Suprapubic skin (tissue), 4 donors: ENCODE results near the gene EXOSC2.

ENCODE experiments used
- CTCF ChIP-seq, 2 donors: fragments of 200-600 bp in 1 of 2; fragments of 450-650 bp in 1 of 2; sonication (generic) in 1 of 2; IDR thresholded peaks; one replicate each; pipeline ENCODE4 v1.5.1; 2016 to 2019; ENCODE audit warnings: antibody characterized with exemption in 2 of 2, mild to moderate bottlenecking in 1 of 2, moderate library complexity in 1 of 2
- POLR2A ChIP-seq, 2 donors: fragments of 450-650 bp; IDR thresholded peaks; one replicate each; pipeline ENCODE4 v1.6.1; 2017; ENCODE audit warnings: antibody characterized with exemption in 2 of 2, mild to moderate bottlenecking in 2 of 2, moderate library complexity in 2 of 2
- POLR2AphosphoS5 ChIP-seq, 3 donors: sonication (generic); formaldehyde crosslinking; IDR thresholded peaks; one replicate each; pipeline ENCODE4 v1.6.1; 2017; ENCODE audit warnings: antibody characterized with exemption in 3 of 3

DNA sequence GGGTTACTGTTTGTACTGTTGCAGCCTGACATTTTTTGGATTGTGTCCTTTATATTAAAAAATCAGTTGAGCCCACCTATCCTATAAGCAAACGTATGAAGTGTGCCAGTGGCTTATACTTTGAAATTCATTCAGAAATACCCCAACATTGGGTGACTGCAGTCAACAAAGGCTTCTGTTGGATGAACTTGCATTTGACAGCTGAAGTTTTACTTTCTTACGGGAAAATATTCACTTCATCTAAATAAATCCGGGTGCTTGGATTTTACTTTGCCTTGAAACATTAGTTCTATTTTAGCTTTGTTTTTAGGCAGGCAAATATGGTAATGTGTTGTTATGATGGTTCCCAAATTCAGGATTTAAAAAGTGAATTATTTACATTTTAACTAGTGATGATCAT, 21.7 kb downstream of the EXOSC2 start:
- no peak for TF ChIP-seq CTCF (IDR thresholded peaks at IDR 0.05)
- no peak for TF ChIP-seq POLR2A (IDR thresholded peaks at IDR 0.05)
- no peak for TF ChIP-seq POLR2AphosphoS5 (IDR thresholded peaks at IDR 0.05)
